Measurements from ENCODE around the gene KRT26.

KRT26 gene

GRCh38 chr17:40800381-40800780 is 28.4 kb upstream of the KRT26 start:
- Histone ChIP-seq H3K36me3 (no peaks in the 10 kb centered on the region), H3K4me3 (ENCODE audit: low read depth, low read length) (no peak overlapping the region), H3K9me3 (ENCODE audit: severe bottlenecking) (peaks cover 5% of the 10 kb centered on the region), H3K27ac (no peak overlapping the region), H3K27me3 (ENCODE audit: insufficient read depth, low read depth, severe bottlenecking) (peaks cover 94% of the 10 kb centered on the region)
- no peak for DNase-seq
- no peak for TF ChIP-seq CTCF (IDR thresholded peaks at IDR 0.05; ENCODE audit: low read depth, low read length)

- Histone ChIP-seq H3K4me3 (ENCODE audit: low read depth, low read length) (no peak within 1 kb of the TSS), H3K27me3 (ENCODE audit: insufficient read depth, low read depth, severe bottlenecking) (peaks cover 94% of the 10 kb centered on the region), H3K9me3 (ENCODE audit: severe bottlenecking) (no peaks in the 10 kb centered on the region), H3K27ac (no peak within 1 kb of the TSS), H3K36me3 (no peaks in the 10 kb centered on the region)
- no peak for DNase-seq
- TF ChIP-seq CTCF (IDR thresholded peaks at IDR 0.05; ENCODE audit: low read depth, low read length) = no peak
Measured at GRCh38 chr17:40799859-40800258, 27.9 kb upstream of the KRT26 start, which contains the start of gene KRT28. Gene KRT28, minus strand, starts transcription at chr17:40799959. Its CDS starts 66 bp downstream, at chr17:40799893.

GRCh38 chr17:40796846-40797245 is 24.8 kb upstream of the KRT26 start:
- TF ChIP-seq CTCF (IDR thresholded peaks at IDR 0.05; ENCODE audit: low read depth, low read length) = no peak
- Histone ChIP-seq H3K36me3 (no peaks in the 10 kb centered on the region), H3K4me3 (ENCODE audit: low read depth, low read length) (no peak overlapping the region), H3K9me3 (ENCODE audit: severe bottlenecking) (no peaks in the 10 kb centered on the region), H3K27ac (no peak overlapping the region), H3K27me3 (ENCODE audit: insufficient read depth, low read depth, severe bottlenecking) (peaks cover 98% of the 10 kb centered on the region)
- DNase-seq = no peak

- Histone ChIP-seq H3K4me3 (ENCODE audit: low read depth, low read length) (no peak overlapping the region), H3K27ac (no peak overlapping the region), H3K27me3 (ENCODE audit: insufficient read depth, low read depth, severe bottlenecking) (peaks cover 99% of the 10 kb centered on the region), H3K36me3 (no peaks in the 10 kb centered on the region), H3K9me3 (ENCODE audit: severe bottlenecking) (no peaks in the 10 kb centered on the region)
- TF ChIP-seq CTCF (IDR thresholded peaks at IDR 0.05; ENCODE audit: low read depth, low read length) = no peak
- DNase-seq = no peak
Measured at GRCh38 chr17:40795019-40795667, 23.1 kb upstream of the KRT26 start.

GRCh38 chr17:40794466-40794865 is 22.5 kb upstream of the KRT26 start:
- no peaks in the 10 kb centered on the region for H3K9me3 ChIP-seq (ENCODE audit: severe bottlenecking)
- H3K4me3 ChIP-seq (ENCODE audit: low read depth, low read length) = no peak overlapping the region
- DNase-seq = no peak
- peaks cover 99% of the 10 kb centered on the region for H3K27me3 ChIP-seq (ENCODE audit: insufficient read depth, low read depth, severe bottlenecking)
- H3K36me3 ChIP-seq = no peaks in the 10 kb centered on the region
- no peak for TF ChIP-seq CTCF (IDR thresholded peaks at IDR 0.05; ENCODE audit: low read depth, low read length)
- H3K27ac ChIP-seq = no peak overlapping the region

GRCh38 chr17:40793832-40794231 is 21.8 kb upstream of the KRT26 start:
- no peaks in the 10 kb centered on the region for H3K36me3 ChIP-seq
- DNase-seq = no peak
- H3K27me3 ChIP-seq (ENCODE audit: insufficient read depth, low read depth, severe bottlenecking) = peaks cover 99% of the 10 kb centered on the region
- H3K4me3 ChIP-seq (ENCODE audit: low read depth, low read length) = no peak overlapping the region
- no peak for TF ChIP-seq CTCF (IDR thresholded peaks at IDR 0.05; ENCODE audit: low read depth, low read length)
- H3K27ac ChIP-seq = no peak overlapping the region
- H3K9me3 ChIP-seq (ENCODE audit: severe bottlenecking) = no peaks in the 10 kb centered on the region
